H1 (cell line): ENCODE results near the gene PDE2A. TPM values are rescaled to one million over a fixed set of nuclear protein-coding genes. Genes with fewer than 3 reads are reported as not detected.

Experiments
- POLR2A ChIP-seq, 2 experiments: IDR thresholded peaks; 1 replicate in 1 of 2; 2 replicates in 1 of 2; pipeline ENCODE4 v1.6.1; 2011; ENCODE audit warnings: low read depth in 2 of 2, low read length in 2 of 2, mild to moderate bottlenecking in 2 of 2; ENCODE audit errors: control extremely low read depth in 1 of 2
- polyA plus RNA-seq, 7 experiments: library from polyadenylated mRNA; depleted of rRNA in 3 of 7; stranded (reverse) in 5 of 7; unstranded in 2 of 7; fragments of >200 nt in 5 of 7; fragments of 200-250 nt in 2 of 7; gene quantifications; 1 replicate in 5 of 7; 2 replicates in 1 of 7; 4 replicates in 1 of 7; pipeline versions ENCODE4 v1.2.1 to v1.2.3, GENCODE V29; 2011 to 2013; ENCODE audit warnings: missing spikeins in 2 of 7, mixed read lengths in 2 of 7
- total RNA-seq: library from RNA; stranded (reverse); fragmentation: NEBNext Ultra II Directional; extraction: Animal tissue kit (Norgen Biotek cat#: 25700); gene quantifications from 2 replicates; pipeline ENCODE4 v1.2.1, GENCODE V29; 2021
- TF ChIP-seq, protein P1 (sequence below): fragments of 300-600 bp; sonication (generic); IDR thresholded peaks from 2 replicates; pipeline ENCODE4 v1.7.1; 2012; ENCODE audit warnings: low read length, moderate library complexity, mild to moderate bottlenecking, inconsistent platforms; ENCODE audit not compliant: insufficient replicate concordance

PDE2A gene
- total and polyA plus RNA-seq, 2 of the 8 experiments (the other 6 are each of a cell fraction or from before 2014, with no cell fraction given): 3.4 to 7.1 TPM

DNA sequence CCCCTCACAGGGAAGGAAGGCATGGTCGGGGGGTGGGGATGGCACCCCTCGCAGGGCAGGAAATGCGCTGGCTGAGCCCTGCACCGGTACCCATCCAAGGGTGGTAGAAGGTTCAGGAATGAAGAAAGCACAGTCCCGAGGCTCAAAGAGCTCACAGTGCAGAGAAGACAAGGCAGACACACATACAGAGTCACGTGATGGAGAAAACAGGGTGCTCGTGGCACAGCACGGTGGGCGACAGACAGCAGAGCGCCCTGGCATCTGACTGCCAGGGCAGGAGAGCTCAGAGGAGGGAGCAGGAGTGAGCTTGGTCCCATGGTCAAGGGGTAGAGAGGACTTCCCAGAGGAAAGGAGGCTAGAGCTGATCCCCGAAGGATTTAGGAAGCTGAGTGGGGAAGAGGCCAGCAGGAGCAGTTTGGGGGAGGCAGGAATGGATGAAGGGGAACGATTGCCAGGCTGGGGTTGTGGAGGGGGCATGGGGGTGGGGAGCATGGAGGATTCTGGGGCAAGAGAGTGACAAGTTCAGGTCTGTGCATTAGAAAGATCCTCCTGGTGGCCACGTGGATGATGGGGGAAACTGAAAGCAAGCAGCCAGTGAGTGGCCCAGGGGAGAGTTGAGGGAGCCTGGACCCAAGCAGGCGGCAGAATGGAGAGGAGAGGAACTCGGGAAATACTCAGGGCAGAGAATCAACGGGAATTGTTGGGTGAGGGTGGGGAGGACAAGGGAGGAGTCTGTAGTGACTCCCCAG, 43.9 kb downstream of the PDE2A start (continued):
- TF ChIP-seq, protein P1, sequence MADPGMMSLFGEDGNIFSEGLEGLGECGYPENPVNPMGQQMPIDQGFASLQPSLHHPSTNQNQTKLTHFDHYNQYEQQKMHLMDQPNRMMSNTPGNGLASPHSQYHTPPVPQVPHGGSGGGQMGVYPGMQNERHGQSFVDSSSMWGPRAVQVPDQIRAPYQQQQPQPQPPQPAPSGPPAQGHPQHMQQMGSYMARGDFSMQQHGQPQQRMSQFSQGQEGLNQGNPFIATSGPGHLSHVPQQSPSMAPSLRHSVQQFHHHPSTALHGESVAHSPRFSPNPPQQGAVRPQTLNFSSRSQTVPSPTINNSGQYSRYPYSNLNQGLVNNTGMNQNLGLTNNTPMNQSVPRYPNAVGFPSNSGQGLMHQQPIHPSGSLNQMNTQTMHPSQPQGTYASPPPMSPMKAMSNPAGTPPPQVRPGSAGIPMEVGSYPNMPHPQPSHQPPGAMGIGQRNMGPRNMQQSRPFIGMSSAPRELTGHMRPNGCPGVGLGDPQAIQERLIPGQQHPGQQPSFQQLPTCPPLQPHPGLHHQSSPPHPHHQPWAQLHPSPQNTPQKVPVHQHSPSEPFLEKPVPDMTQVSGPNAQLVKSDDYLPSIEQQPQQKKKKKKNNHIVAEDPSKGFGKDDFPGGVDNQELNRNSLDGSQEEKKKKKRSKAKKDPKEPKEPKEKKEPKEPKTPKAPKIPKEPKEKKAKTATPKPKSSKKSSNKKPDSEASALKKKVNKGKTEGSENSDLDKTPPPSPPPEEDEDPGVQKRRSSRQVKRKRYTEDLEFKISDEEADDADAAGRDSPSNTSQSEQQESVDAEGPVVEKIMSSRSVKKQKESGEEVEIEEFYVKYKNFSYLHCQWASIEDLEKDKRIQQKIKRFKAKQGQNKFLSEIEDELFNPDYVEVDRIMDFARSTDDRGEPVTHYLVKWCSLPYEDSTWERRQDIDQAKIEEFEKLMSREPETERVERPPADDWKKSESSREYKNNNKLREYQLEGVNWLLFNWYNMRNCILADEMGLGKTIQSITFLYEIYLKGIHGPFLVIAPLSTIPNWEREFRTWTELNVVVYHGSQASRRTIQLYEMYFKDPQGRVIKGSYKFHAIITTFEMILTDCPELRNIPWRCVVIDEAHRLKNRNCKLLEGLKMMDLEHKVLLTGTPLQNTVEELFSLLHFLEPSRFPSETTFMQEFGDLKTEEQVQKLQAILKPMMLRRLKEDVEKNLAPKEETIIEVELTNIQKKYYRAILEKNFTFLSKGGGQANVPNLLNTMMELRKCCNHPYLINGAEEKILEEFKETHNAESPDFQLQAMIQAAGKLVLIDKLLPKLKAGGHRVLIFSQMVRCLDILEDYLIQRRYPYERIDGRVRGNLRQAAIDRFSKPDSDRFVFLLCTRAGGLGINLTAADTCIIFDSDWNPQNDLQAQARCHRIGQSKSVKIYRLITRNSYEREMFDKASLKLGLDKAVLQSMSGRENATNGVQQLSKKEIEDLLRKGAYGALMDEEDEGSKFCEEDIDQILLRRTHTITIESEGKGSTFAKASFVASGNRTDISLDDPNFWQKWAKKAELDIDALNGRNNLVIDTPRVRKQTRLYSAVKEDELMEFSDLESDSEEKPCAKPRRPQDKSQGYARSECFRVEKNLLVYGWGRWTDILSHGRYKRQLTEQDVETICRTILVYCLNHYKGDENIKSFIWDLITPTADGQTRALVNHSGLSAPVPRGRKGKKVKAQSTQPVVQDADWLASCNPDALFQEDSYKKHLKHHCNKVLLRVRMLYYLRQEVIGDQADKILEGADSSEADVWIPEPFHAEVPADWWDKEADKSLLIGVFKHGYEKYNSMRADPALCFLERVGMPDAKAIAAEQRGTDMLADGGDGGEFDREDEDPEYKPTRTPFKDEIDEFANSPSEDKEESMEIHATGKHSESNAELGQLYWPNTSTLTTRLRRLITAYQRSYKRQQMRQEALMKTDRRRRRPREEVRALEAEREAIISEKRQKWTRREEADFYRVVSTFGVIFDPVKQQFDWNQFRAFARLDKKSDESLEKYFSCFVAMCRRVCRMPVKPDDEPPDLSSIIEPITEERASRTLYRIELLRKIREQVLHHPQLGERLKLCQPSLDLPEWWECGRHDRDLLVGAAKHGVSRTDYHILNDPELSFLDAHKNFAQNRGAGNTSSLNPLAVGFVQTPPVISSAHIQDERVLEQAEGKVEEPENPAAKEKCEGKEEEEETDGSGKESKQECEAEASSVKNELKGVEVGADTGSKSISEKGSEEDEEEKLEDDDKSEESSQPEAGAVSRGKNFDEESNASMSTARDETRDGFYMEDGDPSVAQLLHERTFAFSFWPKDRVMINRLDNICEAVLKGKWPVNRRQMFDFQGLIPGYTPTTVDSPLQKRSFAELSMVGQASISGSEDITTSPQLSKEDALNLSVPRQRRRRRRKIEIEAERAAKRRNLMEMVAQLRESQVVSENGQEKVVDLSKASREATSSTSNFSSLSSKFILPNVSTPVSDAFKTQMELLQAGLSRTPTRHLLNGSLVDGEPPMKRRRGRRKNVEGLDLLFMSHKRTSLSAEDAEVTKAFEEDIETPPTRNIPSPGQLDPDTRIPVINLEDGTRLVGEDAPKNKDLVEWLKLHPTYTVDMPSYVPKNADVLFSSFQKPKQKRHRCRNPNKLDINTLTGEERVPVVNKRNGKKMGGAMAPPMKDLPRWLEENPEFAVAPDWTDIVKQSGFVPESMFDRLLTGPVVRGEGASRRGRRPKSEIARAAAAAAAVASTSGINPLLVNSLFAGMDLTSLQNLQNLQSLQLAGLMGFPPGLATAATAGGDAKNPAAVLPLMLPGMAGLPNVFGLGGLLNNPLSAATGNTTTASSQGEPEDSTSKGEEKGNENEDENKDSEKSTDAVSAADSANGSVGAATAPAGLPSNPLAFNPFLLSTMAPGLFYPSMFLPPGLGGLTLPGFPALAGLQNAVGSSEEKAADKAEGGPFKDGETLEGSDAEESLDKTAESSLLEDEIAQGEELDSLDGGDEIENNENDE: no peak
- TF ChIP-seq POLR2A (IDR thresholded peaks at IDR 0.05; ENCODE audit: control extremely low read depth in 1 of 2, low read depth in 2 of 2, low read length in 2 of 2): no peak
